ENCODE measurements around the gene SHC4.
"Not testable (repeated sequence)": the region's sequence is repeated elsewhere in the genome, so short reads cannot be mapped to it uniquely, and the experiment has no call there.

The SHC4 gene

DNA sequence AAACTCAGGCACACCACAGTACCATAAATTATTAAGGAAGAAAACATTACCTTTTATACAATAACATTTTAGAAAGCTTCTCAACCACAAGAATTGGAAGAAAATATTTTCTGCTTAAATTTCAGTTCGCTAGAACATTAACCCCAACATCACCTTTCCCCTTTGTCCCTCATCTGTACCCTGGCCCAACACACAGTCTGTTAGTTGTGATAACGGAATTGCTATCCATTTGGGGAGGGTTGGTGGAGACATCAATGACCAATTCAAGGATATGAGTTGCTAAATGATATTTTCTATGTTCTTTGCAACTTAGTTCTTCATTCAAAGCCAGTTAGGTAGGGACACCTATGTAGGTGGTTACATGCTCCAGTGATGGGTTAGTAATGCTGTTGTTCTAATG lies 80.0 kb downstream of the SHC4 start:
- DNase-seq (ENCODE audit: low read depth in 1 of 2, low spot score in 1 of 2): no peak

DNA sequence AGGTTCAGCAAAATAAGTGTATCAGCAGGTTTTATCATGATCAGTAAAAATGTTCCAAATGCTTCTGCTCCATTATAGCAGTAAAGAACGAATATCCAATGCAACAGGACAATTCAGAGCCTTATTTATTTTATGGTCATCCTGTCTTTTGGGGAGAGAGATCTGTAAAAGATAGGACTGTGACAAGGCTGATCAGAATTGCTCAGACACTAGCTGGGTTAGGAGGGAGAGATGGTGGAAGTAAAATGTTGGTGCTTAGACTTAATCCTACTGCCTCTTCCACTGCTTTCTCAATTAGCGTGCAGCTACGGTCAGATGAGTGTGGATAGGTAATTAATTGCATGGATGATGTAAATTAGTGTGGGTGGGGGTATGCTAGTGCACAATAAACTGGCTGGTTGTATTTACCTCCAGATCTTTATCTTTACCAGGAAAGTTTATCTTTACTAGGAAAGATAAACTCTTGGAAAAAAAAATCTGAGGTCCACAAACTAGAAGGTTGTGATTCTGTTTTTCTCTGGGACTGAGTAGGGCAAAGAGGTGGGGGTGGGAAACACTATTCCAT lies 83.6 kb downstream of the SHC4 start:
- no peak for DNase-seq (ENCODE audit: low read depth in 1 of 2, low spot score in 1 of 2)

DNA sequence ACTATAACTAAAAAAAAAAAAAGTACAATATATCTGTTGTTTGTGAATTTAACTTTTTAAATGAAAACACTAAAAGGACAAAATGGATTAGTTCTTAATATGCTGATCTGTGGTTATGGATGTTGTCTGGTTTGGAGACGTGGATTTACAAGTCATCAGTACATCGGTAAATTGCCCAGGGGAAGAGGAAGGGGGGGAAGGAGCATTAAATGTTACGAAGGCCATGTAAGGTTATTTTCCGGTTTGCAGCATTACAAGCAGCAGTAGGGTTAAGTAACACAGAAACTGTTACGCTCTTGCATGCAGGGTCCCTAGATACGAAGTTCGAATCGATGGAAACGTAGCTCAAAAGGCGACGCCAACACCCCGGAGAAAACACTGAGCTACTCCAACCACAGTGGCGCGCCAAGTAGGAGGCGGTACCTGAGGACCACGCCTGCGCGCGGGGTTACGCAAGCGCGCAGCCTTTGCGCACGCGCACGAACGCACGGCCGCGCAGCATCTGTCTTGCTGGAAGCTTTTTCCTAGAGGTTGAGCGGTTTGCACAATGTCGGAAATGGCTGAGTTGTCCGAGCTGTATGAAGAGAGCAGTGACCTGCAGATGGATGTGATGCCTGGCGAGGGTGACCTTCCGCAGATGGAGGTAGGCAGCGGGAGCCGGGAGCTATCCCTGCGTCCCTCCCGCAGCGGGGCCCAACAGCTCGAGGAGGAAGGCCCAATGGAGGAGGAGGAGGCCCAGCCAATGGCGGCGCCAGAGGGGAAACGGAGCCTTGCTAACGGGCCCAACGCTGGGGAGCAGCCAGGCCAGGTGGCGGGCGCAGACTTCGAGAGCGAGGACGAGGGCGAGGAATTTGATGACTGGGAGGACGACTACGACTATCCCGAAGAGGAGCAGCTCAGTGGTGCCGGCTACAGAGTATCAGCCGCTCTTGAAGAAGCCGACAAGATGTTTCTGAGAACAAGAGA lies 85.8 kb downstream of the SHC4 start, which contains the start of gene EID1:
TSS of gene EID1 (plus strand) at position 505 of the 966 bp plus-strand sequence. CDS start at position 548, 43 bp downstream.
- peak; percentile 86 to 87 for DNase-seq (ENCODE audit: low read depth in 1 of 2, low spot score in 1 of 2)

DNA sequence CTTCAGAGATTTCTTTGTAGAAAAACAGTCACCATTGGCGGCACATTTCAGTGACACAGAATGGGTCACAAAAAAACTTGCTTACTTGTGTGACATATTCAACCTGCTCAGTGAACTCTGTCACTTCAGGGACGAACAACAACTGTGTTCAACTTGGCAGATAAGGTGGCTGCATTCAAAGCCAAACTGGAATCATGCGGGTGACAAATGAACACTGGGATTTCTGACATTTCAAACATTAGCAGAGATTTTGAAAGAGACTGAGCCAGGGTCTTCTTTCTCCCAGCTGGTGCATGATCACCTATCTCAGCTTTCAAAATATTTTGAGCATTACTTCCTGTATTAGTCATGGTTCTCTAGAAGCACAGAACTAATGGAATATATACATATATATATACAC lies 87.7 kb downstream of the SHC4 start:
- no peak for DNase-seq (ENCODE audit: low read depth in 1 of 2, low spot score in 1 of 2)

DNA sequence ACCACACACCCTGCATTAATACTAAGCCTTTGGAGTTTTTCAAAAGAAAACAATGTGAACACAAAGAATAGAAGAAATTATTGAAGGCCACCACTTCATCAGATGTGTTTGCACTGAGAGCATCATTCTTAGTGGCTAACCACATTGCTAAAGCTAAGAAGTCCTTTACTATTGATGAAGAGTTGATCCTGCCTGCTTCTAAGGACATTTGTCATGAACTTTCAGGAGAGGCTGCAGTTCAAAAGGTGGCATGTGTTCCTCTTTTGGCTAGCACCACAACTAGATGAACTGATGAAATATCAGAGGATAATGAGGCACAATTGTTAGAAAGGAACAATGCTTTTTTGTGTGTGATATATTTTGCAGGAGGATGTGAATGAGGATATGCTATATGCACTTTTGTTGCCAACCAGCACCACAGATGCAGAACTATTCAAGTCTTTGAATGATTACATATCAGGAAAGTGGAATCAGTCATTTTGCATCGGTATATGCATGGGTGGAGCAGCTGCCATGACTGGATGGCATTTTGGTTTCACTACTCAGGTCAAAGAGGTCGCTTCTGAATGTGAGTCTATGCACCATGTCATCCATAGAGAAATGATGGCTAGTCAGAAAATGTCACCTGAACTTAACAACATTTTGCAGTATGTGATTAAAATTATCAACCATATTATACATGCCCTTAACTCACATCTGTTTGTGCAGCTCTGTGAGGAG lies 88.3 kb downstream of the SHC4 start:
- DNase-seq (ENCODE audit: low read depth in 1 of 2, low spot score in 1 of 2): no peak

DNA sequence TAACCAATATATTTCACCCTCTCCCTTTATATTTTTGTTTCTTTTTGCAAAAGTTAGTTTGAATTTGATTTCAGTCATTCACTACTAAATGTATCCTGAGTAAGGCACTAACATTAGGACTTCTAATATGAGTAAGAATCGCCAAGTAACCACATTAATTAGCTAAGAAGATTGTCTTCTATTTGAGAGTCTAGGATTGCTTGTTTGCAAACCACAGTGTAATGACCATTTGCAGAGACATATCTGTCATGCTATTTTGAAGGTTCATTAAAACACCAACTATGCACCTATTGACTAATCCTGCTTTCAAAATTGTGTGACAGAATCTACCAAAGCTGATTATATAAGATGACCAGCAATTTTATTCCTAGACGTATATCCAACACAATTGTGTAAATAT lies 91.1 kb downstream of the SHC4 start:
- DNase-seq (ENCODE audit: low read depth in 1 of 2, low spot score in 1 of 2): no peak

DNA sequence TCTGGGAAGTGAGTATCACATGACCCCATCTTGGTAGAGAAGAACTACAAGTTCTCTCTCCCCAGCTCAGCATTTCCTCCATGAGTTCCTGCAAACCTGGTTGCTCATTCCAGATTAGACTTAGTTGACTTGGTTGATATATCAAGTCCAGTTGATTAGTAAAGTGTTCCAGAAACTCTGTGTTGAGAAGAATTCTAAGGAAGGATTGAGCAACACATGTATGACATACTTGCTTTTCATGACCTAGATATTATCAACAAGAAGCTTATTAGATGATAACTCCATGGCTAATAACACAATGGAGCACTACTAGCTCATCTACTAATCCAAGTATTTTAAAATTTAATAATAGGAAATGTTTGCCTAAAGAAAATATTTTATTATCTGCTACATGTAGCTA lies 92.2 kb downstream of the SHC4 start:
- DNase-seq (ENCODE audit: low read depth in 1 of 2, low spot score in 1 of 2): no peak

DNA sequence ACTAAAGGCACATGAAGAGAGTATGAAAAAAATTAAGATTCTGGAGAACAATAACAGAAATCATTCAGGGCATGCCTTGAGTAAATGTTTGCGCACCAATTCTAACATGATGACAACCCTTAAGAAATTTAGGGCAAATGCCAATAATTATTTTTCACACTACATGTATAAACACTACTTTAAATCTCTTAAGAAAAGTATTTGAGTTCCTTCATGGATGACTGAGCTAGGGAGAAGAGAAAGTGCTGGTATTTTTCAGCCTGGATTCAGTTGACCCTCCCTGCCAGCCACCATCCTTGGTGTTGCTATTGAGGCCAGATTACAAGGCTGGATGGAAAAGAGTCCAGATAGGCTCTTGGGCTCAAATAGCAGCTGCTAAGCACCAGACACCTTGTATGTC lies 93.8 kb downstream of the SHC4 start:
- DNase-seq (ENCODE audit: low read depth in 1 of 2, low spot score in 1 of 2): no peak

DNA sequence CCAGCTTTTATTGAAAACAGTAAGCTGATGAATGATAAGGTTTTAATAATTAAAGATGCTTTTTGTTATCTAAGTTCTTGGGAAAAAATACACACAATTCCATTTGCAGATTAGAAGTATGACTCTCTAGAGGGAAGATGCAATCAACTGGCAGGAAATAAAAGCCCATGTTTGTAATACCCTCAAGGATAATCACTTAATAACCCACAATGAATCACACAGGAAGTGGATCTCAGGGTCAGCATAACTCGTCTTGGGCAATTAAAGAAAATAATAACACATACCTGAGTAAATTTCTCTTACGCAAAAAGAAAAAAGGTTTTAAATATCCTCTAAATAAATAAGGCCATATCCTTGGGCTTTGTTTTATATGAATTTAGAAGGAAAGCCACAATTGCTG lies 95.2 kb downstream of the SHC4 start:
- DNase-seq (ENCODE audit: low read depth in 1 of 2, low spot score in 1 of 2): no peak

DNA sequence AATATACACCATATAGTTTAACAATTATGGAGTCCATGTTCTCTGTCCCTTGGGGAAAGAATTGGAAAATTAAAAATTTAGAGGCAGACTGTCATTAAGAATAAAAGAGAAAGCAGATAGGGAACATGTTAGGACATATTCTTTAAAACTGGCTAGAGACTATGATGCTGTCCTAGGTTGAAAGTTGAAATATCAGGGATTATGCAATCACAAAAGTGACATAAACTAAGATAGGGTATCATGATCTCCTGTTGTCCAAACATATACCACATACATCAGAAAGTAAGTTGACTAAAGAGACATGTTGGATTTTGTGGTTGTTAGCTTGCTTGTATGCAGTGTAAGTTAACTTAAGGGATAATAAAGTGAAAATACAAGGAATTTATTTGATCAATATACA lies 95.7 kb downstream of the SHC4 start:
- no peak for DNase-seq (ENCODE audit: low read depth in 1 of 2, low spot score in 1 of 2)

DNA sequence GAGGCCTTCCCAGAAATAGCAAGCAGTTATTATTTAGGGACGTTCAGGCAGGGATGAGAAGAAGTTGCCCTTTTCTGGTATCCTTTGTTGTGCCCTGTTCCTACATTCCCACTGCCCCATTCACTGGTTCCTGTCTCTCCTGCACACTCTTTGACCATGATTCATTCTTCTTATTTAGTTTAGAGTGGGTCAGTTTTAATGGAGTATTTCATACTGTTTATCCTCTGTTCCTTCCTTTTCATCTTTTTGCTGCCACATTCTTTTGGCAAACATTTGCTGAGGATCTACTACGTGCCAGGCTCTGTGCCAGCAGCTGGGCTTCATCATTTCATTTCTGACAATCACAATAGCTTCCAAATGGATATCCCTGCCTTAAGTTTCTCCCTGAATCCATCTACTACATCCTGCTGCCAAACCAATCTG lies 97.6 kb downstream of the SHC4 start:
- DNase-seq (ENCODE audit: low read depth in 1 of 2, low spot score in 1 of 2): no peak

DNA sequence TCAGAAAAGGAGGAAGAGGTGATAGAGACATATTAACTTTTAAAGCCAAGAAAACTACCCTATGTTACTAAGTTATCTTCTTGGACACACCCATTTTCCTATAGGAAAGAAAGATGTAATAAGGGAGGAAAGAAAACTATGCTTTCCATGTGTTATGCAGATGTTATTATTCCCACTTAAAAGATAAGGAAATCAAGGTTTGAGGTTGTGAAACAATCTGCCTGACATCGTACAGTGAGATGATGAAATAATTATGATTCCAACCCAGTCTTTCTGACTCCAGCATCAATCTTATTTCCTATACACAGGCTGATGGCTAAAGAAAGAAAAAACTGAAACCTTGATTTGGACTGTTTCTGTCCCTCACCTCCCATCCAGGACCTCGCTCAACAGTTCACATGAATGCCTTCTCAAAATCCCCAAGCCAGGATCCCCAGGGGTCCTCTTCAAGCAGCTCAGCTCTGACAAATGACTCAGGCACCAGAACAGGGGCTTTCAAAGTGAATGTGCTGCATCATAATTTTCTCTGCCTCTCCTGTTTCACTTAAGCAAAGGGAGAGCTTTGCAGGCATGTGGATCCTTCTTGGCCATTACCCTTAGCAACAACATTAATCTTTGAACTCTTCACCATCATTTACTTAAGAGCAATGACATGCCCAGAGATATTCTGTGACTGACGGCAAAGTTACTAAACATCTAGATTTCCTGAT lies 98.2 kb downstream of the SHC4 start:
- no peak for DNase-seq (ENCODE audit: low read depth in 1 of 2, low spot score in 1 of 2)

DNA sequence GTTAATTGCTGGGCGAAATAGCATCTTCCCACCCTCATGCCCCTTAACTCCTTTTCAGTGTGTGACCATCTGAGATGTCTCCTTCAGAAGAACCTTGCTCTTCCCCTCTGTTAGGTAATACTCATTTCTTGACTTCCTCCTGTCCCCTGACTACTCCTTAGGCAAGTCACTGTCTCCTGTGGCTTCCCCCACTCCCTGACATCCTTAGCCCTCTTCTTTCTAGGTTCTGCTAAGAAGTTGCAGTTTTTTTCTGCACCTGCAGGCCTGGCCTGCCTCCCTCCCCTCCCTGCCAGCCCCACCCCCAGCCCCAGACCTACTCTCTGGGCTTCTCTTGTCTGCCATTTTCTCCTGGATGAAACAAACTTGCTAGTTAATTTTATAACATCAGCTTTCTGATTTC lies 101.0 kb downstream of the SHC4 start:
- DNase-seq (ENCODE audit: low read depth in 1 of 2, low spot score in 1 of 2): no peak

DNA sequence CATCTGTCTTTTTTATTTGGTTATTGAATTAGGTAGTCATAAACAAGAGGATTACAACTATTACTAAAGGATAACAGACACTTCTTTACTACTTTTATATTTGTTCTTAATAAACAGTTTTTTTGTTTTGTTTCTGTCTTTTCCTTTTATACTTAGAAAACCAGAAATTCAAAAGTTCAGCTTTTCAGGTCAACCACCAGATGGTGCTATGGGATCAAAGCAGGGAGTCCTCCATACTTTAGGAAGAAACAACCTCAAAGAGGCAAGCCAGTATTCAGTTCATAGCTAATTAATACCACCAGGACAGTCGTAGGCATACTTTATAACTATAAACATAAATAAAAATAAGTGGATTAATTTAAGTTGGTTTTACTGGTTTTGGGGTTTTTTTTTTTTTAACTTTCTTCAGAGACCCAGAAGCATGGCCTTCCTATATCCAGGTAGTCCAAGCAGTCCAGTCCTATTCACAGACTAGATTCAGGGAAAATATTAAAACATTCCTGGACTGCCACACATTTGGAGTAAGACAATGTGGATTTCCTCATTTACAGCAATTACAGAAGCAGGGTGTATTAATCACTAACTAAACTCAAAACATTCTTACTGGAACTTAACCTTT lies 101.8 kb downstream of the SHC4 start:
- no peak for DNase-seq (ENCODE audit: low read depth in 1 of 2, low spot score in 1 of 2)

DNA sequence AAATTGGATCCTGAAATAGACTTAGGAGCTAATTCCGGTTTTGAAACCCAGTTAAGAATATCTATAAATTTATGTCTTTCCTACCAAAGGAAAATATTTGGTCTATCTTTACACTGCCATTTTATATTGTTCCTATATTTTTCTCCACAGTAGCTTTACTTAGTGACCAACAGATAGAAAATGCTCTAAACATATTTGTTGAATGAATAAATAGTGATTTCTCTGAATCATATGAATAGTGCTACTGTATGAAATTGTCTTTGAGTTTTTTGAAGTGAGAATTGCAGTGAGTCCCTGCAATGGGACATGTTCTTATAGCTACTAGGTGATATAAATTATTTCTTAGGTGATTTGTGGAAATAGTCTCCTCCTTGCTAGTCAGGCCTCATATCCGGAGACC lies 104.3 kb downstream of the SHC4 start:
- no peak for DNase-seq (ENCODE audit: low read depth in 1 of 2, low spot score in 1 of 2)

DNA sequence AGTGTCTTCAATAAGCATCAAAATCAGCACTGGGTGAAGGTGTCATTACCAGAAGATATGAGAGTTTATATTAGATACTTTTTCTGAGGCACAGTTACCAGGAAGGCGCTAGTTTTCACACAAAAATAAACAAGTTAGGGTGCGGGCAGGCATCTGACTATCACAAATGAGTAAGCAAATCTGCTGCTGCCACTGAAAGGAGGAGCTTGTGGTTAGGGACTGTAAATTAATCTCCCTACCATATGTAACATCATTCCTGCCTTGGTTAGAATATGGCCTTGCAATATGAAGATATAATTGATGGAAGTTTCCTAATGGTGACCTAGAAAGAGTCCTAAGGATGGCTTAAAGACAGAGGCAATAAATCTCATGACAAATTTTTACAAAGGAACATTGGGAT lies 105.3 kb downstream of the SHC4 start:
- no peak for DNase-seq (ENCODE audit: low read depth in 1 of 2, low spot score in 1 of 2)

DNA sequence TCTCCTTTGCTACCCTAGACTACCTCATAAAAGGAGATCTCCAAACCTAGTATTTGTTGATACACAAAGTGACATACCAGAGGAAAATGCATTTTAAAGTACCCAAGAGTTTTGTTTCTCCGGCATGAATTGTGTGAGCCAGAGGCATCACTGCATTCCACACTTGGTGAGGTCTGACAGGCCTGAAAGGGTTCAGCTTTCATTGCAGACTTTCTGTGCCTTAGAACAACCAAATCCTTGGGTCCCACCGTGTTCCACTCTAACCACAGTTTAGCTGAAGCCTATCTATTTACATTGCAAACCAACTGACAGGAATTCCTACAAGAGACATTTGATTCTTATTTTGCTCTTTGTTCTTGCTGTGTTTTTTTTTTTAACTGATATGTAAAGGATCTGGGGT lies 106.8 kb downstream of the SHC4 start:
- DNase-seq (ENCODE audit: low read depth in 1 of 2, low spot score in 1 of 2): no peak

DNA sequence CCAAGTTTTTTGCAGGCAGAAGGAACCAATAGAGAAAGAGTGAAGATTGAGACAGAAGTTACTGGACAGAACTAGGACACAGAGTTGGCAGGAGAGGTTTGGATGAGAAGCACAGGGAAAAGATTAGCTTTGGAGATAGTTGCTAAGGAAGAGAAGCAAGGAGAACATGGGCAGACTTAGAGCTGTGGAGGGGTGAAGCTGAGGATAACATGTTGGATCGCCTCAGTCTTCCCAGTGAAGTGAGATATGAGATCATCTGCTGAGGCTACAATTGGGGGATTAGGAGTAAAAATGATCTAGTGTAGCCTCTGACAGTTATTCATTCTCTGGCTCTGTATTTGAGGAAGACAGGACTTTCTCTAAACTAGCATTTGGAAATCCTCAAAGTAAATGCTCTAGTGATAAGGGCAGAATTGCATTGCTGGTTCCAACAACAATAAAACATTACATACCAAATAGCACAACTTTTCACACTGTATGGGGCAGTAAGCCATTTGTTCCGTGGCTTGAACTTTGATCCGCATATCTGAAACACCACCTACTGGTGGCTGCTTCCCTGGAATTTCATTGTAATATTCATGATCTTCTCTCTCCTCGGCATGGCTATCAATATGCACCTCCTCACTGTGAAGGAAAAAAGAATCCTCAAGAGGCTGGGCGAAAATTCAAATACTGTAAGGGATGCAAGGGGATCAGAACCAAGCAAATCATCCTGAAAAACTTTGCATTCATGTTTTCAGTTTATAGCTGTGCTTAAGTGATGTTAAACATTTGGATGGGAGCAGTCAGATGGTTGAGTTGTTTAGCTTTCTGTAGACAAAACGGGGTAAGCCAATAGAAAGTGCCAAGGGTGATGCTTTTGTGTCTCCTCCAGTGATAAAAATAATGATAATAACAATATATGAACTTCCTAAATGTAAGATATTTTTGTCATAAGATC lies 107.9 kb downstream of the SHC4 start:
- no peak for DNase-seq (ENCODE audit: low read depth in 1 of 2, low spot score in 1 of 2)

DNA sequence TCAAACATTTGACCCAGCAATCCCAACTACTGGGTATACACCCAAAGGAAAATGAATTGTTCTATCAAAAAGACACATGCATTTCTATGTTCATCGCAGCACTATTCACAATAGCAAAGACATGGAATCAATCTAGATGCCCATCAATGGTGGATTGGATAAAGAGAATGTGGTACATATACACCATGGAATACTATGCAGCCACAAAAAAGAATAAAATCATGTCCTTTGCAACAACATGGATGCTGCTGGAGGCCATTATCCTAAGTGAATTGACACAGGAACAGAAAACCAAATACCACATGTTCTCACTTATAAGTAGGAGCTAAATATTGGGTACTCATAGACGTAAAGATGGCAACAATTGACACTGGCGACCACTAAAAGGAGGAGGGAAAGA lies 109.3 kb downstream of the SHC4 start:
- DNase-seq (ENCODE audit: low read depth in 1 of 2, low spot score in 1 of 2): not testable (repeated sequence)

DNA sequence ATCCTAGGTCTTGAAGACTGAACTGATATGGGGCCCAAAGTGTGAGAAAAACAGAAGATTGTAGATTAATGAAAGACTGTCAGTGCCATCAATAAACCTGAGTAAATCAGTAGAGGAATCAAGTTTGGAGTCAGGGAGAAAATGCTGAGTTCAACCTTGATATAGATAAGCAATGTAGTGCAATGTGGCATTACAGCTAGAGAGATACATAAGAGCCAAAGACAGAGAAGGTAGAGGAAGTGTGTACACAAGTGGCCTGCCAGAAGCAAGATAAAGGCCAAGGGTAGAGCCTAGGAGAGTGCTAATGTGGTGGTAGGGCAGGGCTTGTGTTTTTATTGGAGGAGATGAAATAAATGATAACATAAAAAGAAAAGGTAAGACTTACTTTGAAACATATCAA lies 111.8 kb downstream of the SHC4 start:
- no peak for DNase-seq (ENCODE audit: low read depth in 1 of 2, low spot score in 1 of 2)
